GM18951 (cell line): Measurements from ENCODE around the gene LAPTM5.

Source experiments
- POLR2A ChIP-seq: IDR thresholded peaks from 4 replicates; pipeline ENCODE4 v1.6.1; 2011; ENCODE audit warnings: mild to moderate bottlenecking; ENCODE audit not compliant: insufficient read length, insufficient read depth; ENCODE audit errors: extremely low read depth
- in situ Hi-C: fragments of 300-500 bp; cut with MboI; formaldehyde crosslinking; loops from one replicate; pipeline ENCODE4 v1.12.0; 2022; ENCODE audit warnings: low sequenced_read_pairs, mixed read lengths, inconsistent platforms; ENCODE audit not compliant: unreplicated experiment

Gene LAPTM5

GRCh38 chr1:30757352-30758120 lies at the start of gene LAPTM5:
TSS of gene LAPTM5 (minus strand) at chr1:30757774. CDS start at chr1:30757745, 29 bp downstream.
- in situ Hi-C loops = no loop called here
- peak; percentile 94 for TF ChIP-seq POLR2A

GRCh38 chr1:30806381-30807317 lies 49.1 kb upstream of the LAPTM5 start:
- in situ Hi-C loops = no loop called here
- no peak for TF ChIP-seq POLR2A

GRCh38 chr1:30805304-30806003 lies 47.9 kb upstream of the LAPTM5 start:
- in situ Hi-C loops = no loop called here
- no peak for TF ChIP-seq POLR2A

- in situ Hi-C loops = loop anchor here (5.0 kb wide), 1 partner anchor 107 kb away; no protein-coding TSS in a partner anchor
- TF ChIP-seq POLR2A = no peak
Observed at GRCh38 chr1:30804822-30805221, 47.2 kb upstream of the LAPTM5 start.

- TF ChIP-seq POLR2A = no peak
- in situ Hi-C loops = loop anchor here (5.0 kb wide), 1 partner anchor 108 kb away; no protein-coding TSS in a partner anchor
Observed at GRCh38 chr1:30804352-30804751, 46.8 kb upstream of the LAPTM5 start.

- TF ChIP-seq POLR2A = no peak
- in situ Hi-C loops = loop anchor here (5.0 kb wide), 1 partner anchor 109 kb away; no protein-coding TSS in a partner anchor
Observed at GRCh38 chr1:30803562-30803961, 46.0 kb upstream of the LAPTM5 start.

GRCh38 chr1:30801771-30802198 lies 44.2 kb upstream of the LAPTM5 start:
- in situ Hi-C loops = loop anchor here (5.0 kb wide), 1 partner anchor 111 kb away; no protein-coding TSS in a partner anchor
- TF ChIP-seq POLR2A = no peak

GRCh38 chr1:30799233-30799511 lies 41.6 kb upstream of the LAPTM5 start:
- no peak for TF ChIP-seq POLR2A
- in situ Hi-C loops = no loop called here

GRCh38 chr1:30798389-30799232 lies 41.0 kb upstream of the LAPTM5 start:
- in situ Hi-C loops = no loop called here
- TF ChIP-seq POLR2A = no peak

- no peak for TF ChIP-seq POLR2A
- in situ Hi-C loops = no loop called here
Observed at GRCh38 chr1:30795026-30795425, 37.5 kb upstream of the LAPTM5 start.

GRCh38 chr1:30794260-30794659 lies 36.7 kb upstream of the LAPTM5 start:
- no peak for TF ChIP-seq POLR2A
- in situ Hi-C loops = no loop called here

- in situ Hi-C loops = no loop called here
- no peak for TF ChIP-seq POLR2A
Observed at GRCh38 chr1:30793209-30793608, 35.6 kb upstream of the LAPTM5 start.
